T-helper 1 cell (primary cell): ENCODE results near the gene IKZF1.

Experiments used
- DNase-seq, 5 donors: peaks; one replicate each; pipeline ENCODE4 v3.0.0-alpha.2; 2012 to 2020

IKZF1 gene

DNA sequence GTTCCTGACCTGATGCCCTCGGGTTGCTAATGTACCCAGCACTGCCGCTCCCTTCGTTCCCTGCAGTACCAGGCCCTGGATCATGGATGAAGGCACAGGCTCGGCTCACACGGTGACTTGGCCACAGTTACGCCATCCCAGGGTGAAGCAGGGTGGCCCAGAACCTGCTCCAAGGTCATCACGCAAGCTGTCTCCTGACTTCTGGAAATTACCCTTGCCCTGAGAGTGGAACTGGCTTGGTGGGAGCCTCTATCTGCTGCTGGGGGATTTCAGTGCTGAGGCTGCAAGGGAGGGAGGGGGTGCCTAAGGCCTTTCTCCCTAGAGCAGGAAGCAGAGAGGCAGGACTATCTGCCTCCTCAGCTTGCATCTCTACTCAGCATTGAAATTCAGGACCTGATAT is 109.0 kb downstream of the IKZF1 start:
- no peak for DNase-seq

DNA sequence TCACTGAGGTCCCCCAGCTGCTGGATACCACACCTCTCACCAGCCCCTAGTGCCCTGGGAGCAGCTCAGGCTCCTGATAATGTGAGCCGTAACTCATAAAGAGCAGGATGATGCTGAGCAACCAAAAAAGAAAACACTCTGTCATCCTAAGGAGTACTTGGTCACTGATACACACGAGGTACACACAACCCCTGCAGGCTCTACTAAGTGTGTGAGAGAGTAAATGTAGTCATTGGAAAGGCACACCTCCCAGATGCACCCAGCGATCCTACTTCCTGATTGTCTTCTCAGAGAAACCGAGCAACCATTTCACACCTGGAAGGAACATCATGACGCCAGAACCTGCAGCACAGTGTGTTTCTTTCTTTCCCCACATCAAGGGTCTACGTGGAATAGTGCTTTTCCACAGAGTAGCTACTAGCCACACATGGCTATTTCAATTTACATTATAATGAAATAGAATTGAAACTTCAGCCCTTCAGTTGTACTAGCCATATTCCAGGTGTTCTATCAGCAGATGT is 111.4 kb downstream of the IKZF1 start:
- DNase-seq = no peak

DNA sequence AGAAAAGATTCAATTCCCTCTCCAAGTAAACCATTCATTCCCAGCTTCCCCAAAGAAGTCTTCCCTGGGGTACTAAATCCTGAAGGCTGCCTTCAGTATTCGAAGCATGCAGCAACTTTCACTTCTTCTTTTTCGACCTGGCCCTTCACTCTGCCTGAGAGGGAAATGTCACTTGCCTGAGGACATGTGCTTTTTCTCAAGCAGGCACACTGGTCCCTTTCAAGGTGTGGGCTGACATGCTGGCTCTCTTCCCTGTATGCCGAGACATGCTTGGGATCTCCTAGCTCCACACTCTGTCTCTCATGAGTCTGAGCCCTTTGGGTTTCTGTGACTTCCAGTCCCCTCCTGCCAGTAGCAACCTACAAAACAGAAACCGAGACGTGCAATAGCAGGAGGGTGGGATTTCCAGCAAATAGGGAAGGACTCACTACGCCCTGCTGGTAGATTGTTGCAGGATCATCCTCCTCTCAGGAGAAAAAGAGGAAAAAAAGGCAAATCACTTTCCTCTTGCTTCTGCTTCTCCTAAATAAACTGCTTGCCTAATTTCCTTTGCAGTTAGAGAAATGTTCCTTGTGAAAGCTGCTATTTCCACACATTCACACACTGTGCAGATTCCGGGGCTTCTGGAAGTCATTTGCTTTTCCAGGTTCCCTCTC is 112.1 kb downstream of the IKZF1 start:
- no peak for DNase-seq

GRCh38 chr7:50418086-50418515 is 113.6 kb downstream of the IKZF1 start:
- DNase-seq = peak; percentile 31 to 80 (median 50)

- DNase-seq = no peak
These were observed 114.2 kb downstream of the IKZF1 start for GRCh38 chr7:50418526-50419290.

- DNase-seq = no peak
These were observed 116.5 kb downstream of the IKZF1 start for GRCh38 chr7:50421043-50421442.

- DNase-seq = no peak
These were observed 118.3 kb downstream of the IKZF1 start for GRCh38 chr7:50422858-50423257.

DNA sequence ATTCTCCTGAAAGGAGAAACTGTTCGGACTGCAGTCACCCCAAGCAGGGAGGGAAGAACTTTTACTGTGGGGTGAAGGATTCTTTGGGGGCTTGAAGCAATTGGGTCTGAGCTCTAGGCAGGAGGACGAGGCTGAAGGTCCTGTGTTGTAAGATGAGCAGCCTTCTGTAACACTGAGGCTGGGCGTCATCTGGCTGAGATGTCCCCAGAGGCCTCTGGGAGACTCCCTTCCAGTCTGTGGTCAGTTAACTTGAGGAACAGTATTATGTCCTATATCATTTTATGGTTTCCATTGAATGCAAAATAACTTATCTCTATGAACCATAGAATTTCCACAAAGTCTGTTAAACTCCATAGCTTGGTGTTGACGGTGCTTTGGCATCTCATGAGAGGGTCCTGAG is 119.3 kb downstream of the IKZF1 start:
- DNase-seq = no peak

- no peak for DNase-seq
These were observed 120.8 kb downstream of the IKZF1 start for GRCh38 chr7:50425318-50425717.

- no peak for DNase-seq
These were observed 121.9 kb downstream of the IKZF1 start for GRCh38 chr7:50426280-50427045.

DNA sequence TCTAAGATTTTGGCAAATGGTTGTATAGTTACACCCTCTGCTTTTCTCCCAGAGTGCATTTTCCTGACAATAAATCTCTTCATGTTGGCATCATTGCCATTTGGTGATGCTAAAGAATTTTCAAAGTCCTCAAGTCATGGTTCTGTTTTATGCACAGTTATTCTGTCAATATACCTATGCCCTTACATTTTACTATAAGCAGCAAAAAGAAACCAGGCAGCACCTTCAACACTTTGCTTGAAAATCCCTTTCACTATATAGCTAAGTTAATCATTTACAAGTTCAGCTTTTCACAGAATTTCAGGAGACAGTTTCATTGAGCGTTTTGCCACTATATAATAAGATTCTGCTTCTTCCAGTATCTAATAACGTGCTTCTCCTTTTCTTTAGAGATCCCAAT is 123.0 kb downstream of the IKZF1 start:
- DNase-seq = no peak

DNA sequence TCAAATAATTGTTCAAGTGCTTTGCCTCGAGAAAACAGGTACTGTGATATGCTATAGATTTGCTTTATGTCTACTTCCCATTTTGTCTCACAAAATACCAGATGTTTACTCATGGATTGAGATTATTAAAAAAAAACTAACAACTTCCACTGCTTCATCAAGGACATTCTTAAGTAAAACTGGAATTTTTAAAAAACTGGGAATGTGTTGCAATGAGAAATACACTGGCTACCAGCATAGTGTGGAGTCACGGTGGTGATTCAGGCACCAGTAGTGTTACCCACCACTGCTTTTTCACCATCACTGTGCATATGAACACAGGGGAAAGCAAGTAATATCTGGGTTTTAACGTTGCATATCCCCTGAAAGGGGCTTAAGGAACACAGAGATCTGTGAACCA is 124.4 kb downstream of the IKZF1 start:
- DNase-seq = no peak

- no peak for DNase-seq
These were observed 126.8 kb downstream of the IKZF1 start for GRCh38 chr7:50431316-50431715.

DNA sequence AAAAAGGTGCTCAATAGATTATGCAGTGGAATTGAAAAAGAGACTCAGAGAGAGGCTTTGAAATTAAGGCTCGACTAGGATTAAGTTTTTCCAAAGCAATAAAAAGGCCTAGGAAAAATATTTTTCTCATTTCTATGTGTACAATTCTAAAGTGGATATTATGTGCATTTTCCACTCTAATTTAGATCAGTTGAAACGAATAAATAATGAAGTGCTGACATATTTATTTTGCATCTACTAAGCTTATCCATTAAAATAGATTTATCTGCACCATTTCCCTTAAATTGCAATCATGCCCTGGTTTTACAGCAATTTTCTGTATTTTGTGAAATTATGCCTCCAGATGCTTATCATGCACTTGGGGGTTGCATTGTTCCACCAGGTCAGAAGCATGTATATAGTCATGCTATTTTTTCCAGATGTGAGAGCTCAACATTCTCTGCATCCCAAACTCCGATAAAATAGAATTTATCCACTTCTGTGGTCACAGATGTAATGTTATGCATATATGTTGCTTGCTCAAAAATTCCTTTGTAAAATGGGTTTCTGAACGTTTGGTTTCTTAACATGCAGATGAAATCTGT is 127.3 kb downstream of the IKZF1 start:
- DNase-seq = no peak

DNA sequence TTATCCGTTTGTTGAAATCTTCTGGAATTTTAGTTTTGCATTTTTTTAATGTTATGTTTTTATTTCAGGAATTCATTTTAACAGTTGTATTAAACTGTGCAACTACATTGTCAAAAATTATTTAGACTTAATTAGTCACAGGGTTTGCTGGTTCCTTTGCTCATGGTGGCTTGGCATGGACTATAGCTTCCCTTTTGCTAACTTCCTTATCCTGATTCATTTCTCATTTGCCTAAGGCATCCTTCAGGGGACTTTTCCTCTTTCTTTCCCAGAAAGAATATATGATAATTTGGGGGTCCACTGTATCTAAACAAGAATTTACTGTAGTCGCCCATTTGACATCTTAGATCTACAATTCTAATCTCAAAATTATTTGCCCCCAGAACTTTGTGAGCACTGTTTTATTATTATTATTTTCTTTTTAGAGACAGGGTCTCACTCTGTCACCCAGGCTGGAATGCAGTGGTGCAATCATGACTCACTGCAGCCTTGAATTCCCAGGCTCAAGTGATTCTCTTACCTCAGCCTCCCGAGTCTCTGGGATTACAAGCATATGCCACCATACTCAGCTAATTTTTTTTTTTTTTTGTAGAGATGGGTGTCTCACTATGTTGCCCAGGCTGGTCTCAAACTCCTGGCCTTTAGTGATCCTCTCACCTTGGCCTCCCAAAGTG is 131.8 kb downstream of the IKZF1 start:
- DNase-seq = no peak

DNA sequence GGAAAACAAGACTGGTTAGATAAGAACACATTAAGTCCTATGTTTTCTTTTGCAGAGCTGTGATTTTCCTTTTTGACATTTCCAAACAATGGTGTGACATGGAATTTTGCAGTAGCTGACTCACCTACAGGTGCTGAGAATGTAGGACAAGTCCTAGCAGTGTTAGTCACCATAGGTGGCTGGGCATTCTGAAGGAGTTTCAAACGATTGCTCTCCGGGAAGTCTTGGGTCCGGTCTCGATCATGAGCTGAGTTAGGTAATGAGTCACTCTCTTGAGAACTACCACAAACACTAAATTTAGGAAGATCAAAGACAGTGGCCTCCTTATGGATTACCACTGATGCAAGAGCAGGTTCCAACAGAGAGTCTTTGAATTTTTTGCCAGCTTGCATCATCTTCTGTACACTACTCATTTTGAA is 142.0 kb downstream of the IKZF1 start:
- DNase-seq = peak in 1 of 5 donors; percentile 64

DNA sequence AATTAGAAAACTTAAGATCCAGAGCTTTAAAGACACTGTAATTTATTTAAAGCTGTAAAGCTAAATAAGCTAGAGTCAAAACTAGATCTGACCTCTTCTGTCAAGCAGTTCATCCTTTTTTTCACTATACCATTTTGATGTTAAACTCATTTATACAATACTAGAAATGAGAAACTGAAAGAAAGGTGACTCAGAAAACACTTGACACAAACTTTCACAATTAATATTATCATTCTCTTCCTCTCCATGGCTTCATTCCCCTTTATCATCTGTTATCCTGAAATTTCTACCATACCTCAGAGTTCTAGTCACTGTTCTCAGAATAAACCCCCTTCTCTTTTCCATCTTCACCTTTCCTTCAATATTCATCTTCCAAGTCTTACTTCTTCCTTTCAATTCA is 144.3 kb downstream of the IKZF1 start:
- peak in 1 of 5 donors; percentile 55 for DNase-seq

GRCh38 chr7:50449501-50449880 is 145.0 kb downstream of the IKZF1 start:
- no peak for DNase-seq

DNA sequence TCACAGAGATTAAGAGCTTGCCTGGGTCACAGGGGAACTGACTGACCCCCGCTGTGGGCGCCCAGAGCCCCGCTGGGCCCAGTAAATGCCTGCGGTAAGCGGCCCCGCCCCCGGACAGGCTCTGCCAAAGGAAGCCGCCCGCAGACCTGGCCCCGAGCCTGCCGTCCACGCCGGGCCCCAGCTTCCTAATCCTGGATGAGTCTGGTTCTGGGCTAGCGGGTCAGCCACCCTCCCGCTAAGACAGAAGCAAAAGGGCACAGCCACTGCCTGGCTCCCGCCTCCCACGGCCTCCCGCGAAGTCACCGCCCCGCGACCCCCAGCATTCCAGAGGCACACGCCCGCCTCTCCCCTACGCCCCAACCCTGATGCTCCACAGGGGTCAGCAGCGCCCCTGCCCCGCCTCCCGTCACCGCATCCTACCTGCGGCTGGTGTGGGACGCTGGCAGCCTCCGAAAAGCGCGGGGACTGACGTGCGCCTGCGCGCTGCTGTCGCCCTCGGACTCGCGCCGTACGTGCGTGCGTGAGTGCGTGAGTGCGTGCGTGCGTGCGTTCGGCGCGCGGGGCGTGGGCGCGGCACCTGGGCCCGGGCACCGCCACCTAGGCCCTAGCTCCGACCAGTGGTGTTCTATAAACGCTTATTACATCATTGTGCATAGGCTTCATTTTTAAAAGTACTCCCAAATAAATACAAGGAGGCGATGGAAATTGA is 145.5 kb downstream of the IKZF1 start, which contains the start of gene FIGNL1:
FIGNL1 (minus strand) TSS at position 470 of the 709 bp plus-strand sequence. CDS start 3,063 bp downstream, outside the sequence.
- DNase-seq = peak; percentile 53 to 92 (median 65)

DNA sequence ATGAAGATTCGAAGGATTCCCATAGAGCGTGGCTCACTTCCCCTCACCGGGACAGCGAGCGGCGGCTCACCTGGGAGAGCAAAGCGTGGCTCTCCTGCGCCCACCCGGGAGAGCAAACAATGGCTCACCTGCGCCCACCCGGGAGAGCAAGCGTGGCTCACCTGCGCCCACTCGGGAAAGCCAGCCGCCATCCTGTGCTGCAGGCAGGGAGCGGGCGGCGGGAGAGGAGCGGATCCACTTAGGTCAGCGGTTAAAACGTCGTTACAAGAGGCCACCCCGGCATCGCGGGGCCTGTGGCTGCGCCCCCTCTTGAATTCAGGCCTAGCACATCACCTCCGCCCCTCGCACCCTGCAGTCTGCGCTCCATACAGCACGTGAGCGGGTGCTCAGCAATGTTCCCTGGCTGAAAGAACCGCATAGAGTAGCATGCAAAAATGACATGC is 146.1 kb downstream of the IKZF1 start:
- DNase-seq = peak in 3 of 5 donors; percentile 11 to 13 (median 12)
